ENCODE data around the gene NRBP1.

DNA sequence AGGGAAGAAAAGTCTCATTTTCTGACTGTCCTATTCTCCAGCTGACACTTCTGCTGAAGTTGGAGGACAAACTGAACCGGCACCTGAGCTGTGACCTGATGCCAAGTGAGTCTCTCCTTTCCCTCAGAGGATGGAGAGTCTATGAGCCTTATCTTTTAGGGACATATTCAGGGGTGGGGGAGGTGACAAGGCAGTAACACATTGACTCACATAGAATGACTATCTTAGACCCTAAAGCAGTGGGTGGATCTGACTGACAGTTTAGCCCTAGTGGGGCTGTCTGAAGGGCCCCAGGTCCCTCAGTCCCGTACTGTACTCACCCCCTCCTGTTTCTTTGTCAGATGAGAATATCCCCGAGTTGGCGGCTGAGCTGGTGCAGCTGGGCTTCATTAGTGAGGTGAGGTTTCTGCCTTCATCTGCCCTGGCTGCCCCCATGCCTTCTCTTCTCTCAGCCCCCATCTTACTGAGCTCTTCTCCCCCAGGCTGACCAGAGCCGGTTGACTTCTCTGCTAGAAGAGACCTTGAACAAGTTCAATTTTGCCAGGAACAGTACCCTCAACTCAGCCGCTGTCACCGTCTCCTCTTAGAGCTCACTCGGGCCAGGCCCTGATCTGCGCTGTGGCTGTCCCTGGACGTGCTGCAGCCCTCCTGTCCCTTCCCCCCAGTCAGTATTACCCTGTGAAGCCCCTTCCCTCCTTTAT is 12.9 kb downstream of the NRBP1 start:
- no peak for TF ChIP-seq POLR2A (IDR thresholded peaks at IDR 0.05)
- TF ChIP-seq, protein P1, sequence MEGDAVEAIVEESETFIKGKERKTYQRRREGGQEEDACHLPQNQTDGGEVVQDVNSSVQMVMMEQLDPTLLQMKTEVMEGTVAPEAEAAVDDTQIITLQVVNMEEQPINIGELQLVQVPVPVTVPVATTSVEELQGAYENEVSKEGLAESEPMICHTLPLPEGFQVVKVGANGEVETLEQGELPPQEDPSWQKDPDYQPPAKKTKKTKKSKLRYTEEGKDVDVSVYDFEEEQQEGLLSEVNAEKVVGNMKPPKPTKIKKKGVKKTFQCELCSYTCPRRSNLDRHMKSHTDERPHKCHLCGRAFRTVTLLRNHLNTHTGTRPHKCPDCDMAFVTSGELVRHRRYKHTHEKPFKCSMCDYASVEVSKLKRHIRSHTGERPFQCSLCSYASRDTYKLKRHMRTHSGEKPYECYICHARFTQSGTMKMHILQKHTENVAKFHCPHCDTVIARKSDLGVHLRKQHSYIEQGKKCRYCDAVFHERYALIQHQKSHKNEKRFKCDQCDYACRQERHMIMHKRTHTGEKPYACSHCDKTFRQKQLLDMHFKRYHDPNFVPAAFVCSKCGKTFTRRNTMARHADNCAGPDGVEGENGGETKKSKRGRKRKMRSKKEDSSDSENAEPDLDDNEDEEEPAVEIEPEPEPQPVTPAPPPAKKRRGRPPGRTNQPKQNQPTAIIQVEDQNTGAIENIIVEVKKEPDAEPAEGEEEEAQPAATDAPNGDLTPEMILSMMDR (IDR thresholded peaks at IDR 0.05) = no peak

Measured in esophagus squamous epithelium (tissue), 4 donors.